HCT116 (cell line): ENCODE measurements around the gene HDGFL3. TPM values are rescaled to one million over a fixed set of nuclear protein-coding genes. Genes with fewer than 3 reads are reported as not detected.

Experiments
- ATAC-seq: fragments of 200-7000 bp; cut with Tn5 transposase; 2 replicates; pipeline ENCODE4 v1.9.1; 2020; ENCODE audit warnings: mild to moderate bottlenecking, moderate library complexity
- BruUV-seq: library from RNA; stranded (reverse); fragments of 400-500 nt; replicated peaks from 2 replicates; lab custom pipeline; 2021; lab: Mats Ljungman, UMichigan
- CTCF ChIA-PET: fragments of 300-600 bp; sonication (Branson Sonifier 250); formaldehyde crosslinking; loops from one replicate; lab custom pipeline; 2021; ENCODE audit warnings: antibody characterized with exemption; lab: Charles Lee
- POLR2A ChIA-PET: fragments of 300-600, 350-600 bp; sonication (Branson Sonifier 250); formaldehyde crosslinking; loops from one replicate; lab custom pipeline; 2021; ENCODE audit warnings: antibody characterized with exemption; lab: Charles Lee
- RAD21 ChIA-PET, 2 experiments: fragments of 300-600 bp; sonication (Branson Sonifier 250); formaldehyde crosslinking; loops; one replicate each; lab custom pipeline; 2023; ENCODE audit warnings: low total read pairs in 2 of 2; ENCODE audit not compliant: uncharacterized antibody in 2 of 2, unreplicated experiment in 2 of 2, low non-redundant PET in 1 of 2; lab: Charles Lee
- DNase-seq: peaks from one replicate; pipeline ENCODE4 v3.0.0-alpha.2; 2010; ENCODE audit warnings: low read depth, low spot score
- H2AFZ ChIP-seq: fragments of 200-600 bp; shearing (Covaris generic), sonication (generic); 2 replicates; pipeline ENCODE4 v1.6.1; 2017; ENCODE audit warnings: low read depth, mixed run types, mixed read lengths, antibody characterized with exemption, low read length; ENCODE audit not compliant: poor library complexity, severe bottlenecking
- H3K27ac ChIP-seq: 2 replicates; pipeline ENCODE4 v1.5.1; 2012; ENCODE audit warnings: low read depth, low read length
- H3K27me3 ChIP-seq: fragments of 200-600 bp; sonication (generic); 2 replicates; pipeline ENCODE4 v1.6.1; 2016; ENCODE audit warnings: mixed run types, low read length, mixed read lengths; ENCODE audit not compliant: insufficient read depth
- H3K36me3 ChIP-seq, 2 experiments: fragments of 200-500 bp in 1 of 2; fragments of 200-600 bp in 1 of 2; sonication (Bioruptor generic) in 1 of 2; sonication (generic) in 1 of 2; 2 replicates each; pipeline versions ENCODE4 v1.5.1 to v1.6.1; 2014 to 2016; ENCODE audit warnings: low read length in 2 of 2, inconsistent platforms in 1 of 2, mixed read lengths in 1 of 2, mixed run types in 1 of 2; ENCODE audit not compliant: insufficient read depth in 2 of 2, control insufficient read depth in 1 of 2
- H3K4me1 ChIP-seq, 2 experiments: fragments of 200-600 bp in 1 of 2; sonication (generic) in 1 of 2; 2 replicates each; pipeline versions ENCODE4 v1.5.1 to v1.6.1; 2012 to 2017; ENCODE audit warnings: low read length in 2 of 2, inconsistent platforms in 1 of 2, mild to moderate bottlenecking in 1 of 2, mixed read lengths in 1 of 2, mixed run types in 1 of 2, moderate library complexity in 1 of 2; ENCODE audit not compliant: insufficient read depth in 2 of 2, control insufficient read depth in 1 of 2
- H3K4me2 ChIP-seq: fragments of 200-600 bp; sonication (generic); 2 replicates; pipeline ENCODE4 v1.6.1; 2017; ENCODE audit warnings: mixed run types, low read length, mixed read lengths
- H3K4me3 ChIP-seq, 2 experiments: fragments of 200-600 bp in 1 of 2; sonication (generic) in 1 of 2; replicated peaks in 1 of 2; 2 replicates each; pipeline ENCODE4 v1.5.1; 2011 to 2016; ENCODE audit warnings: low read length in 2 of 2, control low read depth in 1 of 2, low read depth in 1 of 2, mild to moderate bottlenecking in 1 of 2, mixed read lengths in 1 of 2, mixed run types in 1 of 2
- H3K79me2 ChIP-seq: fragments of 200-600 bp; sonication (generic); 2 replicates; pipeline ENCODE4 v1.6.1; 2017; ENCODE audit warnings: mild to moderate bottlenecking, mixed run types, low read length, moderate library complexity, mixed read lengths; ENCODE audit not compliant: insufficient read depth
- H3K9ac ChIP-seq: fragments of 200-600 bp; sonication (generic); 2 replicates; pipeline ENCODE4 v1.6.1; 2016; ENCODE audit warnings: low read length, mixed read lengths
- H3K9me2 ChIP-seq: fragments of 200-600 bp; sonication (generic), shearing (Covaris generic); 2 replicates; pipeline ENCODE4 v1.6.1; 2017; ENCODE audit warnings: mixed run types, mild to moderate bottlenecking, moderate library complexity; ENCODE audit not compliant: insufficient read depth
- H3K9me3 ChIP-seq, 2 experiments: fragments of 200-500 bp in 1 of 2; fragments of 200-600 bp in 1 of 2; sonication (Bioruptor generic) in 1 of 2; sonication (generic) in 1 of 2; 2 replicates each; pipeline ENCODE4 v1.6.1; 2014 to 2017; ENCODE audit warnings: low read length in 2 of 2, mixed read lengths in 2 of 2, inconsistent platforms in 1 of 2, low read depth in 1 of 2, mild to moderate bottlenecking in 1 of 2, mixed run types in 1 of 2, moderate library complexity in 1 of 2; ENCODE audit not compliant: control insufficient read depth in 1 of 2, insufficient read depth in 1 of 2
- H4K20me1 ChIP-seq: fragments of 200-600 bp; sonication (generic), shearing (Covaris generic); 2 replicates; pipeline ENCODE4 v1.6.1; 2017; ENCODE audit warnings: mixed run types, mild to moderate bottlenecking, moderate library complexity; ENCODE audit not compliant: insufficient read depth
- ATF3 ChIP-seq: IDR thresholded peaks from 2 replicates; pipeline ENCODE4 v1.6.1; 2012
- CBX3 ChIP-seq: IDR thresholded peaks from 2 replicates; pipeline ENCODE4 v1.6.1; 2012; ENCODE audit warnings: low read depth
- CEBPB ChIP-seq: IDR thresholded peaks from 2 replicates; pipeline ENCODE4 v1.6.1; 2012; ENCODE audit warnings: low read depth
- CTCF ChIP-seq, 3 experiments: fragments of 200-600 bp in 1 of 3; sonication (generic) in 1 of 3; IDR thresholded peaks in 2 of 3; conservative IDR thresholded peaks in 1 of 3; 2 replicates each; pipeline ENCODE4 v1.5.1; 2012 to 2017; ENCODE audit warnings: low read depth in 2 of 3, low read length in 2 of 3, antibody characterized with exemption in 1 of 3, borderline replicate concordance in 1 of 3, control low read depth in 1 of 3, mild to moderate bottlenecking in 1 of 3, mixed read lengths in 1 of 3, mixed run types in 1 of 3, moderate library complexity in 1 of 3; ENCODE audit not compliant: insufficient read depth in 1 of 3
- JUND ChIP-seq: IDR thresholded peaks from 2 replicates; pipeline ENCODE4 v1.6.1; 2012
- POLR2AphosphoS5 ChIP-seq: IDR thresholded peaks from 2 replicates; pipeline ENCODE4 v1.6.1; 2011; ENCODE audit warnings: mild to moderate bottlenecking, low read depth, low read length, moderate library complexity
- RAD21 ChIP-seq: IDR thresholded peaks from 2 replicates; pipeline ENCODE4 v1.6.1; 2012; ENCODE audit warnings: low read depth, mild to moderate bottlenecking
- SIN3A ChIP-seq: IDR thresholded peaks from 2 replicates; pipeline ENCODE4 v1.6.1; 2012; ENCODE audit warnings: low read depth
- TCF7L2 ChIP-seq: IDR thresholded peaks from 2 replicates; pipeline ENCODE4 v1.7.0; 2011; ENCODE audit warnings: borderline replicate concordance, inconsistent platforms; ENCODE audit not compliant: insufficient read depth, insufficient read length; ENCODE audit errors: extremely low read depth
- YY1 ChIP-seq: IDR thresholded peaks from 2 replicates; pipeline ENCODE4 v1.6.1; 2011; ENCODE audit warnings: low read length, low read depth, moderate library complexity, mild to moderate bottlenecking; ENCODE audit not compliant: insufficient replicate concordance; ENCODE audit errors: extremely low read depth
- ZBTB33 ChIP-seq: IDR thresholded peaks from 2 replicates; pipeline ENCODE4 v1.6.1; 2011; ENCODE audit warnings: mild to moderate bottlenecking, low read length, moderate library complexity; ENCODE audit not compliant: insufficient replicate concordance; ENCODE audit errors: extremely low read depth
- ZFX ChIP-seq: fragments of 450-650 bp; IDR thresholded peaks from 2 replicates; pipeline ENCODE4 v1.6.1; 2017
- ZNF274 ChIP-seq: fragments of 200-500 bp; sonication (Bioruptor generic); IDR thresholded peaks from 2 replicates; pipeline ENCODE4 v1.6.1; 2014; ENCODE audit warnings: mild to moderate bottlenecking, low read depth, low read length, inconsistent platforms
- intact Hi-C: fragments of 100-400 bp; cut with micrococcal nuclease; formaldehyde crosslinking; loops from 2 replicates; pipeline ENCODE4 v1.10.0; 2022
- total RNA-seq: library from RNA; stranded (reverse); gene quantifications from one replicate; pipeline ENCODE4 v1.2.1, GENCODE V29; 2021; ENCODE audit not compliant: unreplicated experiment

The HDGFL3 gene
- total RNA-seq, 1 experiment from 2014 or later = 0.64 TPM

- POLR2A ChIA-PET = no interaction called here
- CTCF ChIA-PET = no interaction called here
- no TSS peak for BruUV-seq
These were observed 9.1 kb downstream of the HDGFL3 start for GRCh38 chr15:83198476-83198875.

More at GRCh38 chr15:83198476-83198875, 9.1 kb downstream of the HDGFL3 start:
- H3K9ac ChIP-seq = no peak overlapping the region
- intact Hi-C loops = no loop called here
- DNase-seq (no peak), ATAC-seq (no peak)
- H3K9me2 ChIP-seq = no peaks in the 10 kb centered on the region
- no peaks in the 10 kb centered on the region for H3K36me3 ChIP-seq
- TF ChIP-seq TCF7L2 = no peak
- no peak for TF ChIP-seq ATF3
- TF ChIP-seq JUND = no peak
- no peak for TF ChIP-seq CEBPB
- TF ChIP-seq ZBTB33 = no peak
- TF ChIP-seq CBX3 = no peak
- TF ChIP-seq CTCF (IDR thresholded peaks at IDR 0.05 in 2 of 3, conservative IDR thresholded peaks at IDR 0.05 in 1 of 3; ENCODE audit: borderline replicate concordance in 1 of 3, insufficient read depth in 1 of 3, low read depth in 2 of 3, low read length in 2 of 3) = no peak
- TF ChIP-seq SIN3A = no peak
- TF ChIP-seq POLR2AphosphoS5 = no peak
- TF ChIP-seq YY1 = no peak
- TF ChIP-seq ZNF274 = no peak
- TF ChIP-seq RAD21 = no peak
- TF ChIP-seq ZFX = no peak
- RAD21 ChIA-PET = no interaction called here
- H3K9me3 ChIP-seq = no peaks in the 10 kb centered on the region
- no peak overlapping the region for H3K4me3 ChIP-seq
- no peaks in the 10 kb centered on the region for H4K20me1 ChIP-seq
- no peaks in the 10 kb centered on the region for H3K79me2 ChIP-seq
- no peak overlapping the region for H2AFZ ChIP-seq
- H3K4me2 ChIP-seq = no peak overlapping the region
- no peak overlapping the region for H3K27ac ChIP-seq
- H3K4me1 ChIP-seq = no peaks in the 10 kb centered on the region
- H3K27me3 ChIP-seq = no peaks in the 10 kb centered on the region
